GM23248 (cell line): ENCODE results near the gene NUDT14.

ENCODE experiments used
- EZH2 ChIP-seq: fragments of 200-600 bp; sonication (generic); IDR thresholded peaks from 2 replicates; pipeline ENCODE4 v1.6.1; 2018; ENCODE audit warnings: antibody characterized with exemption, mild to moderate bottlenecking; ENCODE audit not compliant: insufficient read depth, poor library complexity, severe bottlenecking
- EZH2phosphoT487 ChIP-seq: fragments of 200-600 bp; sonication (generic); IDR thresholded peaks from 2 replicates; pipeline ENCODE4 v1.6.1; 2018; ENCODE audit warnings: antibody characterized with exemption, moderate library complexity, mild to moderate bottlenecking, low read depth; ENCODE audit not compliant: insufficient read depth

- TF ChIP-seq EZH2 (no peak), EZH2phosphoT487 (no peak)
These were observed 36.7 kb upstream of the NUDT14 start for GRCh38 chr14:105217774-105218173.
